MM.1S (cell line): ENCODE results near the gene STARD5.

Experiments used
- DNase-seq: peaks from one replicate; pipeline ENCODE4 v3.0.0-alpha.2; 2015
- H2AFZ ChIP-seq: fragments of 300-600 bp; sonication (generic); 2 replicates; pipeline ENCODE4 v1.6.0; 2016; ENCODE audit warnings: antibody characterized with exemption, low read length
- H3F3A ChIP-seq: fragments of 300-600 bp; sonication (generic); 2 replicates; pipeline ENCODE4 v1.6.1; 2016; ENCODE audit warnings: mild to moderate bottlenecking, antibody characterized with exemption, low read length, moderate library complexity, mixed read lengths; ENCODE audit not compliant: insufficient read depth
- H3K27ac ChIP-seq: fragments of 300-600 bp; sonication (generic); 2 replicates; pipeline ENCODE4 v1.5.1; 2016; ENCODE audit warnings: mild to moderate bottlenecking, low read length
- H3K27me3 ChIP-seq: fragments of 300-600 bp; sonication (generic); replicated peaks from 2 replicates; pipeline ENCODE4 v1.6.0; 2016; ENCODE audit warnings: low read length; ENCODE audit not compliant: insufficient read depth
- H3K36me3 ChIP-seq: fragments of 300-600 bp; sonication (generic); replicated peaks from 2 replicates; pipeline ENCODE4 v1.6.1; 2016; ENCODE audit warnings: mild to moderate bottlenecking, low read length, mixed read lengths; ENCODE audit not compliant: insufficient read depth
- H3K4me1 ChIP-seq: fragments of 300-600 bp; sonication (generic); 2 replicates; pipeline ENCODE4 v1.6.1; 2016; ENCODE audit warnings: low read length, mixed read lengths
- H3K4me2 ChIP-seq: fragments of 300-600 bp; sonication (generic); 2 replicates; pipeline ENCODE4 v1.6.0; 2016; ENCODE audit warnings: low read depth, low read length
- H3K4me3 ChIP-seq: fragments of 300-600 bp; sonication (generic); 2 replicates; pipeline ENCODE4 v1.5.1; 2016; ENCODE audit warnings: low read length, mixed read lengths
- H3K79me2 ChIP-seq: fragments of 300-600 bp; sonication (generic); 2 replicates; pipeline ENCODE4 v1.6.1; 2016; ENCODE audit warnings: mixed run types, low read length, mixed read lengths
- H3K9ac ChIP-seq: fragments of 300-600 bp; sonication (generic); 2 replicates; pipeline ENCODE4 v1.6.1; 2016; ENCODE audit warnings: low read length, mixed read lengths
- H3K9me2 ChIP-seq: fragments of 300-600 bp; sonication (generic); replicated peaks from 2 replicates; pipeline ENCODE4 v1.6.1; 2016; ENCODE audit warnings: mild to moderate bottlenecking, low read length, mixed read lengths; ENCODE audit not compliant: insufficient read depth
- H3K9me3 ChIP-seq: fragments of 300-600 bp; sonication (generic); replicated peaks from 2 replicates; pipeline ENCODE4 v1.6.1; 2016; ENCODE audit warnings: mild to moderate bottlenecking, low read length, mixed read lengths; ENCODE audit not compliant: insufficient read depth
- H4K20me1 ChIP-seq: fragments of 300-600 bp; sonication (generic); 2 replicates; pipeline ENCODE4 v1.6.1; 2016; ENCODE audit warnings: mild to moderate bottlenecking, low read length, moderate library complexity, mixed read lengths; ENCODE audit not compliant: insufficient read depth
- CTCF ChIP-seq: fragments of 300-600 bp; sonication (generic); IDR thresholded peaks from 2 replicates; pipeline ENCODE4 v1.5.1; 2016; ENCODE audit warnings: antibody characterized with exemption, low read length, mixed read lengths
- EZH2 ChIP-seq: fragments of 300-600 bp; sonication (generic); optimal IDR thresholded peaks from 2 replicates; pipeline ENCODE3; 2017; ENCODE audit warnings: low read depth, mild to moderate bottlenecking, antibody characterized with exemption, low read length, mixed read lengths
- EZH2phosphoT487 ChIP-seq: fragments of 300-600 bp; sonication (generic); IDR thresholded peaks from 2 replicates; pipeline ENCODE4 v1.6.1; 2018; ENCODE audit warnings: antibody characterized with exemption, low read length

Gene STARD5

GRCh38 chr15:81347910-81348309 lies 24.0 kb upstream of the STARD5 start:
- Histone ChIP-seq H2AFZ (no peak overlapping the region), H3K9me3 (no peaks in the 10 kb centered on the region), H3K9ac (peak overlapping the region; percentile 14; the same call in 1 of the 2 replicates), H3K27me3 (no peaks in the 10 kb centered on the region), H3K27ac (peak overlapping the region; percentile 66; the same call in 1 of the 2 replicates), H3F3A (no peaks in the 10 kb centered on the region), H3K4me1 (peaks cover 12% of the 10 kb centered on the region), H3K79me2 (no peaks in the 10 kb centered on the region), H3K4me2 (peak overlapping the region; percentile 26; the same call in 1 of the 2 replicates), H3K4me3 (no peak overlapping the region), H4K20me1 (no peaks in the 10 kb centered on the region), H3K36me3 (no peaks in the 10 kb centered on the region), H3K9me2 (no peaks in the 10 kb centered on the region)
- no peak for TF ChIP-seq CTCF
- TF ChIP-seq EZH2, result no peak
- no peak for TF ChIP-seq EZH2phosphoT487
- DNase-seq, result peak; percentile 35

- Histone ChIP-seq H2AFZ (no peak overlapping the region), H3F3A (no peaks in the 10 kb centered on the region), H3K4me2 (no peak overlapping the region), H3K27ac (no peak overlapping the region), H3K79me2 (no peaks in the 10 kb centered on the region), H3K4me1 (peaks cover 12% of the 10 kb centered on the region), H4K20me1 (no peaks in the 10 kb centered on the region), H3K4me3 (no peak overlapping the region), H3K9me2 (no peaks in the 10 kb centered on the region), H3K27me3 (no peaks in the 10 kb centered on the region), H3K9me3 (no peaks in the 10 kb centered on the region), H3K9ac (no peak overlapping the region), H3K36me3 (no peaks in the 10 kb centered on the region)
- no peak for DNase-seq
- TF ChIP-seq EZH2phosphoT487 (no peak), CTCF (no peak), EZH2 (no peak)
Observed at GRCh38 chr15:81346611-81347010, 22.7 kb upstream of the STARD5 start.

GRCh38 chr15:81343371-81343770 lies 19.4 kb upstream of the STARD5 start:
- Histone ChIP-seq H3K9ac (no peak overlapping the region), H3K4me3 (no peak overlapping the region), H3F3A (no peaks in the 10 kb centered on the region), H3K79me2 (no peaks in the 10 kb centered on the region), H3K9me3 (no peaks in the 10 kb centered on the region), H2AFZ (no peak overlapping the region), H3K36me3 (no peaks in the 10 kb centered on the region), H4K20me1 (no peaks in the 10 kb centered on the region), H3K4me2 (no peak overlapping the region), H3K27me3 (no peaks in the 10 kb centered on the region), H3K4me1 (peaks cover 10% of the 10 kb centered on the region), H3K27ac (no peak overlapping the region), H3K9me2 (no peaks in the 10 kb centered on the region)
- no peak for DNase-seq
- no peak for TF ChIP-seq EZH2
- no peak for TF ChIP-seq CTCF
- TF ChIP-seq EZH2phosphoT487, result no peak
